UCSD-AML1 (cell line): ENCODE data around the gene GBA2.

Source experiments
- DNase-seq: peaks from one replicate; lab custom pipeline; 2025; ENCODE audit not compliant: unreplicated experiment; lab: John Stamatoyannopoulos, UW

GBA2 gene

DNA sequence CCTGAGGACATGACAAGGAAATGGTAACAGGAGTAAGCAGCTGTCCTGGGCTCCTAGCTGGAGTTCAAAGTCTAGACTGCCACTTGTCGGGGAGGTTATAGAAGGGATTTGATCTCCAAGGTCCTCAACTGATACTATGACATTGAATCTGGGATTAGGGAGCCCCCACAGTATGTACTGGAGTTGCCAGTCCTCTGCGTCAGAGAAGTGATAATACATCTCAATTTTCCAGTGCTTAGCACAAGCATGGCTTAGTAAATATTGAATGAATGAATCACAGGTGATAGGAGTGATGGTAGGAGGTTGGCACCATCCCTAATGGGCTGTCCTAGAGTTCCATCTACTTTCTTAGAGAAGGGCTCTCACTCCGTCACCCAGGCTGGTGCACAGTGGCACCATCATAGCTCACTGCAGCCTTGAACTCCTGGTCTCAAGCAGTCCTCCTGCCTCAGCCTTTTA is 53.1 kb downstream of the GBA2 start:
- no peak for DNase-seq

DNA sequence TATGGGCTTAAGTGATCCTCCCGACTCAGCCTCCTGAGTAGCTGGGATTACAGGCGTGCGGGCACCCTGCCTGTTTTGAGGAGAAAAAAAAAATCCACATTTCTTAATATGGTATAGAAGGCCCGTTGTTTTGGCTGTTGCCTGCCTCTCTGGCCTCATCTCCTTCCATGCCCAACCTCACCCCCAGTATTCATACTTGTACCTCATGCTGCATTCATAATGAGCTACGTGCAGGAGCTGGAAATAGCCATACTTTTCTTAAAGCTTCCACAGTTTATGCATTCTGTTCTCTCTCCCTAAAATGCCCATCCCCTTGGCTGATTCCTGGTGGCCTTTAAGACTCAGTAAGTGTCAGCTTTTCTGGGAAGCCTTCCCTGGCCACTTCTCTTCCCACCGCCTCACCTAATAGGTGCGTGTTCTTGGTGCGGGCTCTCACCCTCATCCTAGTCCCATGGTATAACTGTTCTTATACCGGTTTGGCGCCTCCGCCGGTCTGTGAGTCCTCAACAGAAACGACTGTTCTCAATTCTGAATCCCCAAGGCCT is 57.2 kb downstream of the GBA2 start:
- no peak for DNase-seq

DNA sequence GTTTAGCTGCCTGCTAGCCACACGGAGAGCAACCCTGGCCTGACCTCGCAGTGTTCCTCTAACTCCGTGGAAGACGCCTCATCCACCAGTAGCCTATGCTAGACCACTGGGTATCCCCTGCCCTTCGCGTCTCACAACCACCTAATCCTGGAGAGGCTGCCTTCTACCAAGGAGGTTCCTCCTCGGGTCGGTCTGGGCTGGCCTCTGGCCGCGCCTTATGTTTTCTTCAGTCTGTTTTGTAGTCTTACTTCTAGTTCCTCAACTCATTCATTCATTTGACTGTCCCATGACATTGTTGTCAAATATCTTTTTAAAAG is 57.7 kb downstream of the GBA2 start:
- no peak for DNase-seq

DNA sequence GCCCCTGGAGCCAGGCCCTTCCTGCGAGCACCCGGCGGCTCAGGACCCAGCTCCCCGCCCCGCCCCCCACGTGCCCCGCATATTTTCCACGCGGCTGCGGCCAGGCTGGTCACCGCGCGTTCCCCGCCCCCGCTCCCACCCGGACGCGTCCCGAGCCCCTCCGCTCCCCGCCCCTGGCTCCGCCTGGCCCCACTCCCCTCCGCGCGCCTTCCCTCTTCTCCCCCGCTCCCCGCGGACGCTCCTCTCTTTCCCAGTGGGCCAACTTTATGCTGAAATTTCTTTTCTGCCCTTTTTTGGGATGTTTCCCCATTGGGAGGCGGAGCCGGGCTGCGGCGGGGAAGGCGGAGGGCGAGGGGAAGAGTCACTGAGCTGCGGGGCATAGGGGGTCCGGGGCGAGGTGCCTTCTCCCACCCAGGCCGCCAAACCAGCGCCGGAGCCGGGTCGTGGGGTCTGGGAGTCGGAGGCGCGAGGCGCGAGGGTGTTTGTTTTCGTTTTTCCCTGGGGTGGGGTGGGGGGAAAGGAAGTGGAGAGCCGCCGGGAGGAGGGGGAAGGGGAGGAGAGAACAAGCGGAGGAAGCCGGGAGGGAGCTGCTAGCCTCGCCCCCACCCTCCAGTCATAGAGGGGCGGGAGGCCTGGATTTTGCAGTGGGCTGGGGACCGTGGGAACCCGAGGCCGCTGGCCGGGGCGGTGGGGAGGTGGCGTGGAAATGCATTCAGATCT is 58.3 kb downstream of the GBA2 start:
- peak; percentile 64 for DNase-seq

DNA sequence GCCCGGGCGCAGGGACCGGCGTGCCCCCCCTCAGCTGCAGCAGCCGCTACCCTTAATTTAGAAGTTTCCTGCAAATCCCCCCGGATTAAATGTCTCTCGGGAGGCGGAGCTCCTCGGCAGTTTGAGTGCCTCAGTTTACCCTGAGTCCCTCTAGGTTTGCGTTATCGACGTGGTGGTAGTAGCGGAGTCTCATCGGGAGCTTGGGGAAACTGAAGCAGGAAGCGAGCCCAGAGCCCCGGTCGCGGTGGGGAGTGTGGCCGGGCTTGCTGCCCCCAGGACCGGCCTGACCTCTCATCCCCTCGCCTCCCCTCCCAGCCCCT is 58.8 kb downstream of the GBA2 start:
- DNase-seq: no peak

DNA sequence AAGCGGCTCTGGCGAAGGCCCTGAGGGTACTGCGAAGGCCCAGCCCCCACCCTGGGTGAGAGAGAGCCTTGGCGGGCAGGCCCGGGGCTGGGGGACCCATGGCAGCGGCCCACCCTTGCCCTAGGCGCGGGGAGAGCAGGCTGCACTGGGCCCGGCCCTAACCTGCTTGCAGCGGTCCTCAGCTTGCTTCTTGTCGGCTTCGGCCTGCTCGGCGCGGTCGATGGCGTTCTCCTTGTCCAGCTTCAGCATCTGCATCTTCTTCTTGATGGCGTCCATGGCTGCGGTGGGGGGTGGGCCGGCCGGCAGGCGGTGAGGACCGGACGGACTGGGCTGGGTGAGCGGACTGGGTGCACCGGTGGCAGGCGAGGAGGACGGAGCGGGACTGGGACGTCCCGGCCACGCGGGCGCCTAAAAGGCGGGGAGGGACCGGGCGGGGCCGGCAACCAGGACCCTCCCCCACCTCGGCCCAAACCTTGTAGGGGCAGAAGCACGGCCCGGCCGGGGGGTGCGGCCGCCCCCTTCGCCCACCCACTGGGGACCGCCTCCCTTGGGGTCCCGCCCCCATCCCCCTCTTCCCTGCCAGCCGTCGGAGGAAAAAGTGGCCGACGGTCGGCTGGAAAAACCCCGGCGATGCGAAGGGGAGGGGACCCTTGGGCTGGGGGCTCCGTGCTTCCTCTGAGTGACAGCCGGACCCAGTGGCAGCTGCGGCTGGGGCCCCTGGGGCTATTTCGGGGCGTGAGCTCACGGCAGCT is 59.3 kb downstream of the GBA2 start, which contains the start of gene TPM2:
TSS of gene TPM2 (minus strand) at position 384 of the 752 bp plus-strand sequence. CDS start at position 276, 108 bp downstream.
- DNase-seq: no peak

DNA sequence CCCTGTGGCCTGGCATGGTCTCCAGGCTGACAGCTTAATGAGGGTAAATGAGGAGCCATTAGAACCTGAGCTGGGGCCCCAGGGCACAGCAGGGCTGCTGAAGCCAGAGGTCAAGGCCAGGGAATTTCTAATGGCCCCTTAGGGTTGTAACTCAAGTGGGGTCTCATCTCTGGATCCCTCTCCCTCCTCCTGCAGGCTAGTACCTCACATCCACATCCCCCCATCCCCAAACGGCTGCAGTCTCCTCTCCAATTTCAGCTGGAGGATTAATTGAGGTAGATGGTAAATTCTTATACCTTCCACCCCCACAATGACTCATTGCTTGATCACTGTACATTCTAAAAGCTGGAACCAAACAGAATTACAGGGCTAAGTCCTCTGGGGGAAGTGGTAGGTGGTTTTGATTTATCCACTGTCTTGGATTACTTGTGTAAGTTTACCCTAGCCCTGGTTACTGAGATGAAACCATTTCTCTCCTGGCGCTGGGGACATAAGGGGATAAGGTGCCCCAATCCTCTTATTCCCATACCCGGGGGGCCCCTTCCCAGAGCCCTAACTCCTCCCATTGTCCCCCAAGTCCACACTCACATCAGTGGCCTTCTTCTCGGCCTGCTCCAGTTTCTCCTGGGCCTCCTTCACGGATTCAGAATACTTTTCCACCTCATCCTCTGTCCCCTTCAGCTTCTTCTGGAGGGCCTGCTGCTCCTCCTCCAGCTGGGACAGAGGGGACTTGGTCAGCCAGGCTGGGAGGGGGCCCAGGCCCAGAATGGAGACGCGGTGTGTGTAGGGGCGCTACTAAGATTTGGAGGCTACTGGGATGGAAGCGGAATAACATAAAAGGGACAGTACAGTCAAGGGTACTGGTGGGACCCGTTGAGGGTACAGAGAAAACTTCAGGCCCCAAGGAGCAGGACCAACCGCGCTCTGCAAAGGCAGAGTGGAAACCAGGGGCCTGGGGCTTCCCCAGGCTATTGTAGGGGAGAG is 60.2 kb downstream of the GBA2 start:
- DNase-seq: no peak

DNA sequence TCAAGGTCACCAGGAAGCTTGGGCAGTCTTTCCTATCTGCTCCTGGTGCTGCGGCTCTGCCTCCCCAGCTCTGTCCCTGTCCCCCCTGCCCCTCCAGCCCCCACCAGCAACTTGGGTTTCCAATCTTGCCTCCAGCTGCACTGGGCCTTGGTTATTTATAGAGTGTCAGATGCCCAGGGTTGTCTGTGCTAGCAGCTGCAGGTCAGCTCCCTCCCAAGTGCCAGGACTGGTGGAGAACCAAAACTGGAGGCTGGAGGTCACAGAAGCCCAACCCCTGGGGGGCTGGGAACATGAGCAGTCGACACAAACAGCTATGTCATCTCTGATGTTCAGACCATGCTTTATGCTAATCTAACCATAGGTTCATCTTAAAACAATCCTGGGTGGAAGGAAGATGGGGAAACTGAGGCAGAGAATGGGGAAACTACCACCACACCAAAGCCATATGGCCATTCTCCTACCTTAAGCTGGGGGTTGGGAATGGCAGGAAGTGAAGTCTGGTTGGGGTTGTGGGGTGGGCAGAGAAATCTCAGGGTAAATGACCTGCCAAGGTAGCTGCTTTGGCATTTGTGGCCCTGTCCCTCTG is 61.0 kb downstream of the GBA2 start:
- no peak for DNase-seq

DNA sequence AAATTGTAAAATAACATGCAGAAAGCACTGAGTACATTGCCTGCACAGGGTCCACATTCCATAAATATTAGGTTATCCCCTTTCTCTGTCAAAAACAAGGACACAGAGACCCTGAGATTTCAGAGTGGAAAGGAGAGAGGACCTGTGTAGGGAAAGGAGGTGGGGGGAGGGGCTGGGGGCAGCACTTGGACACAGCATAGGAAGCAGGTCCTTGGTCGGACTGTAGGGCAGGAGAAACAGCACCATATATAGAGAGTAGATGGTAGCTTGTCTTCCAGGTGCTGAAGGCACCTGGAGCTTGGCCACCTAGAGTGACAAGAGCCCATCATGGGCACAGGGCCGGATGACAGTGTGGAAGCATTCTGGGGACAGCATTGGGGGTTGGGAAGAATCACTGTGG is 61.7 kb downstream of the GBA2 start:
- no peak for DNase-seq
